ENCODE results near the gene CACNA1D. TPM values are rescaled to one million over a fixed set of nuclear protein-coding genes. Genes with fewer than 3 reads are reported as not detected.
"Not testable (repeated sequence)": the region's sequence is repeated elsewhere in the genome, so short reads cannot be mapped to it uniquely, and the experiment has no call there.

Gene CACNA1D
- total RNA-seq, 4 donors from 2014 or later: 0.75 to 2.5 (median 1.2) TPM

DNA sequence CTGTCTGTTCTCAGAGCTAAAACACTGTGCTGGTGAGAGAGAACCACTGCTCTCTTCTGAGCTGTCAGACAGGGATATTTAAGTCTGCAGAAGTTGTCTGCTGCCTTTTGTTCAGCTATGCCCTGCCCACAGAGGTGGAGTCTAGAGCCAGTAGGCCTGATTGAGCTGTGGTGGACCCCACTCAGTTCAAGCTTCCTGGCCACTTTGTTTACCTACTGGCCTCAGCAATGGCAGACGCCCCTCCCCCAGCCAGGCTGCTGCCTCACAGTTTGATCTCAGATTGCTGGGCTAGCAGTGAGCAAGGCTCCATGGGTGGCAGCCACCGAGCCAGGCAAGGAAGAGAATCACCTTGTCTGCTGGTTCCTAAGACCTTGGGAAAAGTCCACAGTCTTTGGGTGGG, 21.0 kb upstream of the CACNA1D start:
- WGBS: 73% methylated on average over 2 of the region's 2 CpGs

DNA sequence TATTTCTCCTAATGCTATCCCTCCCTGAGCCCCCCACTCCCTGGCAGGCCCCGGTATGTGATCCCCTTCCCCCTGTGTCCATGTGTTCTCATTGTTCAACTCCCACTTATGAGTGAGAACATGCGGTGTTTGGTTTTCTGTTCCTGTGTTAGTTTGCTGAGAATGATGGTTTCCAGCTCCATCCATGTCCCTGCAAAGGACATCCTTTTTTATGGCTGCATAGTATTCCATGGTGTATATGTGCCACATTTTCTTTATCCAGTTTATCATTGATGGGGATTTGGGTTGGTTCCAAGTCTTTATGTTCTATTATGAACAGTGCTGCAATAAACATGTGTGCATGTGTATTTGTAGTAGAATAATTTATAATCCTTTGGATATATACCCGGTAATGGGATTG, 18.0 kb upstream of the CACNA1D start:
- H3K27me3 ChIP-seq; H3K27ac ChIP-seq (replicated peaks in 1 of 4); H3K4me1 ChIP-seq; H3K36me3 ChIP-seq; H3K4me3 ChIP-seq; intact Hi-C loops (cut with DNase I); H3K9me3 ChIP-seq: not testable (repeated sequence)
- DNase-seq (ENCODE audit: extremely low spot score): peak; percentile 2
- WGBS: 94% methylated on average over 3 of the region's 3 CpGs

More for the DNA sequence above, 21.0 kb upstream of the CACNA1D start:
- intact Hi-C loops (cut with DNase I): no loop called here
- H3K9me3 ChIP-seq: peaks cover 0 to 7% (median 0%) of the 10 kb centered on the region in 4 donors
- no peak overlapping the region for H3K4me3 ChIP-seq
- DNase-seq (ENCODE audit: extremely low spot score): no peak
- no peaks in the 10 kb centered on the region for H3K36me3 ChIP-seq
- TF ChIP-seq EP300 (IDR thresholded peaks at IDR 0.05): no peak
- no peaks in the 10 kb centered on the region for H3K4me1 ChIP-seq
- H3K27me3 ChIP-seq: no peaks in the 10 kb centered on the region
- no peak overlapping the region for H3K27ac ChIP-seq (replicated peaks in 1 of 4)

DNA sequence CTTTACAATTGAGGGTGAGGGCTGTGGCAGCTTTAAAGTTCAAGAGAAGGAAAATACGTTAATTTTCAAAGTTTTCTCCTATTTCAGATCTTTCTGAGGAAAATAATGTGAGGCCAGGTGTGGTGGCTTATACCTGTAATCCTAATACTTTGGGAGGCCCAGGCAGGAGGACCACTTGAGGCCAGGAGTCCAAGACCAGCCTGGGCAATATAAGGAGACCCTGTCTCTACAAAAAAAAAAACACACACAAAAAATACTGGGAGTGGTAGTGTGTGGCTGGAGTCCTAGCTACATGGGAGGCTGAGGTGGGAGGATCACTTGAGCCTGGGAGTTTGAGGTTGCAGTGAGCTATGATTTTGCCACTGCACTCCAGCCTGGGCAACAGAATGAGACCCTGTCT, 16.7 kb upstream of the CACNA1D start:
- DNase-seq (ENCODE audit: extremely low spot score); H3K4me3 ChIP-seq; H3K4me1 ChIP-seq; H3K36me3 ChIP-seq; H3K27ac ChIP-seq (replicated peaks in 1 of 4); intact Hi-C loops (cut with DNase I); H3K9me3 ChIP-seq: not testable (repeated sequence)
- 72% methylated on average over 1 of the region's 1 CpG for WGBS
- H3K27me3 ChIP-seq: peaks cover 0 to 12% (median 0%) of the 10 kb centered on the region in 4 donors

DNA sequence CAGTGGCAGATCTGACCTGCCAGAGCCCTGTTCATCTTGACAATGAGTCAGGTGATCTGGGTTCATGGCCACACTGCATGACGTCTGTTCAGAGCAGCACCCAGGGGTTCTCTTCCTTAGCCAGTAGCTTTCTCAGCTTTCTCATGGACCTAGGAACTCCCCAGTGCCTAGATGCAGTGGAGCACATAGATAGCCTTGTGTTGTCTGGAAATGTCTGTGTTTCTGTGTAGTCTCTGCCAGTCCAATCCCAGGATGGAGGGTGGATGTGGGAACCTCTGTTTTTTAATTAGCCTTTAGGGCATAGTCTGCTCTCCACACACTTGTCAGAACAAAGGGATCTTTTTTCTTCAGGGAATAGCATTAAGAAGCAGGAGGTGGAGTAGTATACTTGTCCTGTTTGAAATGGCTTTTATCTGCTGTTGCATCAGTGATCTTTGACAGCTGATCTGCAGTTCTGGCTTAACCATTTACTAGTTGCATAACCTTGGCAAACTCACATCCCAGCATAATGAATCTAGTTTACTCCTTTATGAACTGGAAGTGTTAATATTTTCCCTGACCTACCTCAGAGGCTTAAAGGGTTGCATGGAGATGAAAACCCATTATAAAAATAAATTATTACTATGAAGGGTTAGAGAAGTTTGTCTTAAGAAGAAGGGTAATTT, 16.1 kb upstream of the CACNA1D start:
- intact Hi-C loops (cut with DNase I): no loop called here
- Histone ChIP-seq H3K27me3 (peaks cover 0 to 12% (median 0%) of the 10 kb centered on the region in 4 donors), H3K4me1 (no peaks in the 10 kb centered on the region), H3K27ac (replicated peaks in 1 of 4) (no peak overlapping the region), H3K4me3 (no peak overlapping the region), H3K9me3 (no peaks in the 10 kb centered on the region), H3K36me3 (no peaks in the 10 kb centered on the region)
- DNase-seq (ENCODE audit: extremely low spot score): peak; percentile 72
- no peak for TF ChIP-seq EP300 (IDR thresholded peaks at IDR 0.05)
- TF ChIP-seq, protein P1, sequence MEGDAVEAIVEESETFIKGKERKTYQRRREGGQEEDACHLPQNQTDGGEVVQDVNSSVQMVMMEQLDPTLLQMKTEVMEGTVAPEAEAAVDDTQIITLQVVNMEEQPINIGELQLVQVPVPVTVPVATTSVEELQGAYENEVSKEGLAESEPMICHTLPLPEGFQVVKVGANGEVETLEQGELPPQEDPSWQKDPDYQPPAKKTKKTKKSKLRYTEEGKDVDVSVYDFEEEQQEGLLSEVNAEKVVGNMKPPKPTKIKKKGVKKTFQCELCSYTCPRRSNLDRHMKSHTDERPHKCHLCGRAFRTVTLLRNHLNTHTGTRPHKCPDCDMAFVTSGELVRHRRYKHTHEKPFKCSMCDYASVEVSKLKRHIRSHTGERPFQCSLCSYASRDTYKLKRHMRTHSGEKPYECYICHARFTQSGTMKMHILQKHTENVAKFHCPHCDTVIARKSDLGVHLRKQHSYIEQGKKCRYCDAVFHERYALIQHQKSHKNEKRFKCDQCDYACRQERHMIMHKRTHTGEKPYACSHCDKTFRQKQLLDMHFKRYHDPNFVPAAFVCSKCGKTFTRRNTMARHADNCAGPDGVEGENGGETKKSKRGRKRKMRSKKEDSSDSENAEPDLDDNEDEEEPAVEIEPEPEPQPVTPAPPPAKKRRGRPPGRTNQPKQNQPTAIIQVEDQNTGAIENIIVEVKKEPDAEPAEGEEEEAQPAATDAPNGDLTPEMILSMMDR (IDR thresholded peaks at IDR 0.05): no peak
- no peak for TF ChIP-seq POLR2A (IDR thresholded peaks at IDR 0.05; ENCODE audit: low read depth)
- TF ChIP-seq POLR2AphosphoS5 (IDR thresholded peaks at IDR 0.05): no peak
- 47% methylated on average over 1 of the region's 1 CpG for WGBS

DNA sequence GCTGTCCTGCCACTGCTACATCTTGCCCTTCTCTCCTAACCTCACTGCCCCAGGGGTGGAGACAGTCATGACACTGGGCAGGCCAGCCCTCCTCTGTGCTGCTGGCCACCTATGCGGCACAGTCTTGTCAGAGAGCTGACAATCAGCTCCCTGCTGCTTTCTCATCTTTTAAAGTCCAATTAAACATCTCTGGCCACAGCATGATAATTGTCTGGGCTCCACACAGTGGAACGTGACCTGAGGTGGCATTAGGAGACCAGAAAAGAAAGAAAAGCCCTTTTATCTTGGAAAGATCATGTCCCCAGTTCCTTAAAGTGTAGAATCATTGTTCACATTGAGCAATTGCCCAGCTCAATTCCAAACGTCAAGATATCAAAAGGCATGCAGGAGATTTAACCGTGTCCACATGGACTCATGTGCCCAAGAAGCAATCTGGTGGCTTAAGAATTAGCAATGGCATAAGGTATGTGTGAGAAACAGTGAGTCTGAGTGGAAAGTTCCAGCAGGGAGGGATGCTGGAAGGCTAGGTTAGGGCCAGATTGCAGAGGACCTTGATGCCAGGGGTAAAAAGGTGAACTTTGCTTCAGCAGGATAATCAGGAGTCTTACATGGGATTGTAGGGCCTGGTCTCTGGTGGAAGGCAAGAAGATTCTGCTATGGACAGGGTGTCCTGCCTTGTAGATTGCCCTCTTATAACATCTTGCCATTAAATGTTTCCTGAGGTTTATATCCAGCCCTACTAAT, 15.3 kb upstream of the CACNA1D start:
- H3K27me3 ChIP-seq: peaks cover 0 to 12% (median 0%) of the 10 kb centered on the region in 4 donors
- WGBS: 74% methylated on average over 4 of the region's 4 CpGs
- peak; percentile 66 for DNase-seq (ENCODE audit: extremely low spot score)
- no peaks in the 10 kb centered on the region for H3K4me1 ChIP-seq
- H3K36me3 ChIP-seq: no peaks in the 10 kb centered on the region
- intact Hi-C loops (cut with DNase I): no loop called here
- H3K27ac ChIP-seq (replicated peaks in 1 of 4): no peak overlapping the region
- no peaks in the 10 kb centered on the region for H3K9me3 ChIP-seq
- TF ChIP-seq EP300 (IDR thresholded peaks at IDR 0.05) (no peak), POLR2AphosphoS5 (IDR thresholded peaks at IDR 0.05) (no peak)
- TF ChIP-seq, protein P1 (IDR thresholded peaks at IDR 0.05): no peak
- H3K4me3 ChIP-seq: no peak overlapping the region

DNA sequence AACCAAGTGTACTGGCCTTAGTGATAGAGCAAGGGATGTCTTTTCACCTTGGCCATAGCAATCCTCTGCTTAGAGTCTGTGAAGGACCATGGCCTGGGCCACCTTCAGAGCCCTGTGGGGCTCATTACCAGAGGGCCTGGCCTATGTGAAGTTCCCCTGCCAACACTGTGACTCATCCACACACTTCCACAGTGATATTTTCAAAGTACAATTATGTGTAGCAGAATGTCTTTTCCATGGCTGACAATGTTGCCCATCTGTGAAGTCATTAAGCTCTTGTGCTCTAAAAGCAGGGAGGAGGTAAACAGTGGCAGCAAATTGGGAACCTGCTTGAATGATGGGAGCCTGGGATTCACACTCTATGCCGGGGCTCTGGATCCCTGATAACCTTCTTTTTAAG, 12.2 kb upstream of the CACNA1D start:
- Histone ChIP-seq H3K36me3 (no peaks in the 10 kb centered on the region), H3K4me3 (no peak overlapping the region), H3K9me3 (no peaks in the 10 kb centered on the region), H3K4me1 (no peaks in the 10 kb centered on the region), H3K27me3 (peaks cover 0 to 12% (median 0%) of the 10 kb centered on the region in 4 donors), H3K27ac (replicated peaks in 1 of 4) (no peak overlapping the region)
- intact Hi-C loops (cut with DNase I): no loop called here
- 88% methylated on average over 1 of the region's 1 CpG for WGBS
- peak; percentile 82 for DNase-seq (ENCODE audit: extremely low spot score)
- TF ChIP-seq, protein P1 (IDR thresholded peaks at IDR 0.05): no peak
- no peak for TF ChIP-seq POLR2A (IDR thresholded peaks at IDR 0.05; ENCODE audit: low read depth)
- no peak for TF ChIP-seq EP300 (IDR thresholded peaks at IDR 0.05)
- no peak for TF ChIP-seq POLR2AphosphoS5 (IDR thresholded peaks at IDR 0.05)

All from esophagus muscularis mucosa (tissue), 4 donors.